K562 (cell line): ENCODE results near the gene ASPHD2. TPM values are rescaled to one million over a fixed set of nuclear protein-coding genes. Genes with fewer than 3 reads are reported as not detected.

Experiments used
- ELF4 ChIP-seq: fragments of 450-650 bp; formaldehyde crosslinking; IDR thresholded peaks from 2 replicates; pipeline ENCODE4 v1.4.0; 2022; ENCODE audit warnings: missing genetic modification characterization
- HEY1 ChIP-seq: fragments of 250-450 bp; sonication (Bioruptor Pico); IDR thresholded peaks from 2 replicates; pipeline ENCODE4 v1.5.0; 2020; ENCODE audit warnings: mild to moderate bottlenecking, moderate library complexity, borderline replicate concordance
- NR2C1 ChIP-seq, 2 experiments: fragments of 450-650 bp; IDR thresholded peaks; 2 replicates each; pipeline ENCODE4 v1.6.1; 2017; ENCODE audit warnings: mild to moderate bottlenecking in 2 of 2, antibody characterized with exemption in 1 of 2, inconsistent platforms in 1 of 2, missing compliant biosample characterization in 1 of 2, missing genetic modification characterization in 1 of 2
- RFX1 ChIP-seq: fragments of 450-650 bp; IDR thresholded peaks from 2 replicates; pipeline ENCODE4 v1.6.1; 2016; ENCODE audit warnings: mild to moderate bottlenecking, moderate library complexity
- SMARCA5 ChIP-seq: fragments of 450-650 bp; IDR thresholded peaks from 2 replicates; pipeline ENCODE4 v1.6.1; 2016
- STAT5A ChIP-seq: IDR thresholded peaks from 2 replicates; pipeline ENCODE4 v1.6.1; 2012; ENCODE audit warnings: low read length, inconsistent platforms, borderline replicate concordance
- TCF3 ChIP-seq: sonication (generic); formaldehyde crosslinking; IDR thresholded peaks from 2 replicates; pipeline ENCODE4 v1.4.0; 2020; ENCODE audit warnings: mild to moderate bottlenecking, missing genetic modification reagents
- ZBTB7A ChIP-seq: IDR thresholded peaks from 2 replicates; pipeline ENCODE4 v1.6.1; 2011; ENCODE audit warnings: low read depth, mild to moderate bottlenecking, low read length, moderate library complexity, borderline replicate concordance; ENCODE audit not compliant: control insufficient read depth
- ZNF444 ChIP-seq: fragments of 250-450 bp; sonication (Bioruptor Pico); IDR thresholded peaks from 2 replicates; pipeline ENCODE4 v1.4.0; 2020; ENCODE audit warnings: mild to moderate bottlenecking, moderate library complexity
- ZNF766 ChIP-seq: fragments of 200-800 bp; sonication (Bioruptor generic); conservative IDR thresholded peaks from 2 replicates; pipeline ENCODE4 v1.6.1; 2016; ENCODE audit warnings: missing genetic modification characterization, missing compliant biosample characterization
- ZNF77 ChIP-seq: fragments of 250-450 bp; sonication (Bioruptor Pico); IDR thresholded peaks from 2 replicates; pipeline ENCODE4 v1.5.0; 2020
- ZZZ3 ChIP-seq: fragments of 450-650 bp; IDR thresholded peaks from 2 replicates; pipeline ENCODE4 v1.6.1; 2016; ENCODE audit warnings: antibody characterized with exemption, mild to moderate bottlenecking, moderate library complexity
- polyA plus RNA-seq, 8 experiments: library from polyadenylated mRNA; depleted of rRNA in 4 of 8; stranded (reverse) in 5 of 8; unstranded in 3 of 8; fragments of >200 nt; fragmentation: Nextera tagmentation in 2 of 8; fragmentation: Illumina TruSeq in 1 of 8; extraction: Ambion mirVana in 2 of 8; extraction: Trizol in 1 of 8; gene quantifications; 2 replicates each; pipeline versions ENCODE4 v1.2.1 to v1.2.3, GENCODE V29; 2011 to 2014; ENCODE audit warnings: inconsistent platforms in 1 of 8, missing spikeins in 1 of 8
- total RNA-seq, 7 experiments: library from RNA; depleted of rRNA in 6 of 7; stranded (reverse); fragments of >200 nt in 6 of 7; fragmentation: Illumina TruSeq in 2 of 7; extraction: Trizol in 2 of 7; gene quantifications; 2 replicates each; pipeline versions ENCODE4 v1.2.1 to v1.2.3, GENCODE V29; 2011 to 2021; ENCODE audit warnings: low replicate concordance in 1 of 7
- TF ChIP-seq, protein P1 (sequence below): fragments of 450-650 bp; conservative IDR thresholded peaks from 2 replicates; pipeline ENCODE4 v1.6.1; 2016; ENCODE audit warnings: missing genetic modification characterization, low read depth, mild to moderate bottlenecking, control low read depth, missing compliant biosample characterization
- TF ChIP-seq, protein P2 (sequence below): fragments of 450-650 bp; formaldehyde crosslinking; IDR thresholded peaks from 2 replicates; pipeline ENCODE4 v1.4.0; 2020; ENCODE audit warnings: mild to moderate bottlenecking, mixed read lengths
- TF ChIP-seq, protein P3 (sequence below): fragments of 250-450 bp; sonication (Bioruptor Pico); IDR thresholded peaks from 2 replicates; pipeline ENCODE4 v1.5.0; 2020; ENCODE audit warnings: mild to moderate bottlenecking, borderline replicate concordance
- TF ChIP-seq, protein P4 (sequence below): fragments of 450-650 bp; IDR thresholded peaks from 2 replicates; pipeline ENCODE4 v1.6.1; 2016

Gene ASPHD2
- total and polyA plus RNA-seq, 9 of the 15 experiments (the other 6 are each of a cell fraction or from before 2014, with no cell fraction given) = 0.18 to 0.64 (median 0.36) TPM

DNA sequence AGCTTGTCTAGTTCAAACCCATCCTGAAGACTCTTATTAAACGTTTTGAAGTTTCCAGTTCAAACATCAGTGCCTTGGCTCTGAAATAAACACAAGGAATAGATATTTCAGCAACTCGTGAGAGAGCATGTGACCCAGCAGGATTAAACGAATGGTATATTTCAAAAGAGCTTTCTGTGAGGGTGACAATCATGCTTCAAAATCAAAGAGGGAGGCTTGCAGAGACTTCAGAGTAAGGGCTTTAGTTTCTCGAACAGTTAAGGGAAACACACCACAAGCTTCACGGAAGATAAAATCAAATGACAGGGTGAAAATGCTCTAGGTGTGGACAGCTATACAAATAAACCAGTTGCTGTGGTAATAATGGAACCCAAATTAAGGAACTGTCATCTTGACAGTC lies 53.1 kb downstream of the ASPHD2 start (continued):
- TF ChIP-seq, protein P1, sequence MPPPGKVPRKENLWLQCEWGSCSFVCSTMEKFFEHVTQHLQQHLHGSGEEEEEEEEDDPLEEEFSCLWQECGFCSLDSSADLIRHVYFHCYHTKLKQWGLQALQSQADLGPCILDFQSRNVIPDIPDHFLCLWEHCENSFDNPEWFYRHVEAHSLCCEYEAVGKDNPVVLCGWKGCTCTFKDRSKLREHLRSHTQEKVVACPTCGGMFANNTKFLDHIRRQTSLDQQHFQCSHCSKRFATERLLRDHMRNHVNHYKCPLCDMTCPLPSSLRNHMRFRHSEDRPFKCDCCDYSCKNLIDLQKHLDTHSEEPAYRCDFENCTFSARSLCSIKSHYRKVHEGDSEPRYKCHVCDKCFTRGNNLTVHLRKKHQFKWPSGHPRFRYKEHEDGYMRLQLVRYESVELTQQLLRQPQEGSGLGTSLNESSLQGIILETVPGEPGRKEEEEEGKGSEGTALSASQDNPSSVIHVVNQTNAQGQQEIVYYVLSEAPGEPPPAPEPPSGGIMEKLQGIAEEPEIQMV = no peak
- TF ChIP-seq STAT5A (no peak), SMARCA5 (no peak), HEY1 (no peak), ELF4 (no peak), ZNF444 (no peak), ZZZ3 (no peak), ZNF77 (CRISPR knock-in tag) (no peak), NR2C1 (IDR thresholded peaks at IDR 0.05) (no peak), NR2C1 (tag; IDR thresholded peaks at IDR 0.05) (no peak), RFX1 (peak; percentile 33; the same call in 1 of the 2 replicates), ZNF766 (CRISPR knock-in tag) (0 out of 2 replicates have a peak, but pooled peaks have one; percentile 27), TCF3 (CRISPR knock-in tag) (no peak), ZBTB7A (no peak)
- TF ChIP-seq, protein P2, sequence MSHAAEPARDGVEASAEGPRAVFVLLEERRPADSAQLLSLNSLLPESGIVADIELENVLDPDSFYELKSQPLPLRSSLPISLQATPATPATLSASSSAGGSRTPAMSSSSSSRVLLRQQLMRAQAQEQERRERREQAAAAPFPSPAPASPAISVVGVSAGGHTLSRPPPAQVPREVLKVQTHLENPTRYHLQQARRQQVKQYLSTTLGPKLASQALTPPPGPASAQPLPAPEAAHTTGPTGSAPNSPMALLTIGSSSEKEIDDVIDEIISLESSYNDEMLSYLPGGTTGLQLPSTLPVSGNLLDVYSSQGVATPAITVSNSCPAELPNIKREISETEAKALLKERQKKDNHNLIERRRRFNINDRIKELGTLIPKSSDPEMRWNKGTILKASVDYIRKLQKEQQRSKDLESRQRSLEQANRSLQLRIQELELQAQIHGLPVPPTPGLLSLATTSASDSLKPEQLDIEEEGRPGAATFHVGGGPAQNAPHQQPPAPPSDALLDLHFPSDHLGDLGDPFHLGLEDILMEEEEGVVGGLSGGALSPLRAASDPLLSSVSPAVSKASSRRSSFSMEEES (CRISPR knock-in tag) = peak; percentile 11; the same call in 1 of the 2 replicates
- TF ChIP-seq, protein P3, sequence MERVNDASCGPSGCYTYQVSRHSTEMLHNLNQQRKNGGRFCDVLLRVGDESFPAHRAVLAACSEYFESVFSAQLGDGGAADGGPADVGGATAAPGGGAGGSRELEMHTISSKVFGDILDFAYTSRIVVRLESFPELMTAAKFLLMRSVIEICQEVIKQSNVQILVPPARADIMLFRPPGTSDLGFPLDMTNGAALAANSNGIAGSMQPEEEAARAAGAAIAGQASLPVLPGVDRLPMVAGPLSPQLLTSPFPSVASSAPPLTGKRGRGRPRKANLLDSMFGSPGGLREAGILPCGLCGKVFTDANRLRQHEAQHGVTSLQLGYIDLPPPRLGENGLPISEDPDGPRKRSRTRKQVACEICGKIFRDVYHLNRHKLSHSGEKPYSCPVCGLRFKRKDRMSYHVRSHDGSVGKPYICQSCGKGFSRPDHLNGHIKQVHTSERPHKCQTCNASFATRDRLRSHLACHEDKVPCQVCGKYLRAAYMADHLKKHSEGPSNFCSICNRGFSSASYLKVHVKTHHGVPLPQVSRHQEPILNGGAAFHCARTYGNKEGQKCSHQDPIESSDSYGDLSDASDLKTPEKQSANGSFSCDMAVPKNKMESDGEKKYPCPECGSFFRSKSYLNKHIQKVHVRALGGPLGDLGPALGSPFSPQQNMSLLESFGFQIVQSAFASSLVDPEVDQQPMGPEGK = no peak
- TF ChIP-seq, protein P4, sequence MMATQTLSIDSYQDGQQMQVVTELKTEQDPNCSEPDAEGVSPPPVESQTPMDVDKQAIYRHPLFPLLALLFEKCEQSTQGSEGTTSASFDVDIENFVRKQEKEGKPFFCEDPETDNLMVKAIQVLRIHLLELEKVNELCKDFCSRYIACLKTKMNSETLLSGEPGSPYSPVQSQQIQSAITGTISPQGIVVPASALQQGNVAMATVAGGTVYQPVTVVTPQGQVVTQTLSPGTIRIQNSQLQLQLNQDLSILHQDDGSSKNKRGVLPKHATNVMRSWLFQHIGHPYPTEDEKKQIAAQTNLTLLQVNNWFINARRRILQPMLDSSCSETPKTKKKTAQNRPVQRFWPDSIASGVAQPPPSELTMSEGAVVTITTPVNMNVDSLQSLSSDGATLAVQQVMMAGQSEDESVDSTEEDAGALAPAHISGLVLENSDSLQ = 0 out of 2 replicates have a peak, but pooled peaks have one; percentile 11
